ENCODE measurements around the gene NAIF1.
"Not testable (repeated sequence)": the region's sequence is repeated elsewhere in the genome, so short reads cannot be mapped to it uniquely, and the experiment has no call there.

DNA sequence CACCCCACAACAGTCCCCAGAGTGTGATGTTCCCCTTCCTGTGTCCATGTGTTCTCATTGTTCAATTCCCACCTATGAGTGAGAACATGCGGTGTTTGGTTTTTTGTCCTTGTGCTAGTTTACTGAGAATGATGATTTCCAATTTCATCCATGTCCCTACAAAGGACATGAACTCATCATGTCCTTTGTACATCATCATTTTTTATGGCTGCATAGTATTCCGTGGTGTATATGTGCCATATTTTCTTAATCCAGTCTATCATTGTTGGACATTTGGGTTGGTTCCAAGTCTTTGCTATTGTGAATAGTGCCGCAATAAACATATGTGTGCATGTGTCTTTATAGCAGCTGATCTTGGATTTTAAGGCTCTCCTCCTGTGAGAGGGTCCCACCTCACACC is 26.3 kb downstream of the NAIF1 start:
- TF ChIP-seq, protein P1, sequence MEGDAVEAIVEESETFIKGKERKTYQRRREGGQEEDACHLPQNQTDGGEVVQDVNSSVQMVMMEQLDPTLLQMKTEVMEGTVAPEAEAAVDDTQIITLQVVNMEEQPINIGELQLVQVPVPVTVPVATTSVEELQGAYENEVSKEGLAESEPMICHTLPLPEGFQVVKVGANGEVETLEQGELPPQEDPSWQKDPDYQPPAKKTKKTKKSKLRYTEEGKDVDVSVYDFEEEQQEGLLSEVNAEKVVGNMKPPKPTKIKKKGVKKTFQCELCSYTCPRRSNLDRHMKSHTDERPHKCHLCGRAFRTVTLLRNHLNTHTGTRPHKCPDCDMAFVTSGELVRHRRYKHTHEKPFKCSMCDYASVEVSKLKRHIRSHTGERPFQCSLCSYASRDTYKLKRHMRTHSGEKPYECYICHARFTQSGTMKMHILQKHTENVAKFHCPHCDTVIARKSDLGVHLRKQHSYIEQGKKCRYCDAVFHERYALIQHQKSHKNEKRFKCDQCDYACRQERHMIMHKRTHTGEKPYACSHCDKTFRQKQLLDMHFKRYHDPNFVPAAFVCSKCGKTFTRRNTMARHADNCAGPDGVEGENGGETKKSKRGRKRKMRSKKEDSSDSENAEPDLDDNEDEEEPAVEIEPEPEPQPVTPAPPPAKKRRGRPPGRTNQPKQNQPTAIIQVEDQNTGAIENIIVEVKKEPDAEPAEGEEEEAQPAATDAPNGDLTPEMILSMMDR (IDR thresholded peaks at IDR 0.05) = not testable (repeated sequence)
- not testable (repeated sequence) for TF ChIP-seq SIN3A (IDR thresholded peaks at IDR 0.05; ENCODE audit: borderline replicate concordance, insufficient read depth, low read depth, low read length); REST (IDR thresholded peaks at IDR 0.05; ENCODE audit: insufficient read depth in 1 of 2, low read depth in 2 of 2, low read length in 1 of 2); POLR2AphosphoS5 (IDR thresholded peaks at IDR 0.05; ENCODE audit: low read depth, low read length); TCF7L2 (IDR thresholded peaks at IDR 0.05; ENCODE audit: low read depth, low read length)
